ENCODE measurements around the gene MID2. TPM values are rescaled to one million over a fixed set of nuclear protein-coding genes. Genes with fewer than 3 reads are reported as not detected.
"Not testable (repeated sequence)": the region's sequence is repeated elsewhere in the genome, so short reads cannot be mapped to it uniquely, and the experiment has no call there.

MID2 gene
- total and polyA plus RNA-seq, 8 donors: 0.58 to 162 (median 10.0) TPM

DNA sequence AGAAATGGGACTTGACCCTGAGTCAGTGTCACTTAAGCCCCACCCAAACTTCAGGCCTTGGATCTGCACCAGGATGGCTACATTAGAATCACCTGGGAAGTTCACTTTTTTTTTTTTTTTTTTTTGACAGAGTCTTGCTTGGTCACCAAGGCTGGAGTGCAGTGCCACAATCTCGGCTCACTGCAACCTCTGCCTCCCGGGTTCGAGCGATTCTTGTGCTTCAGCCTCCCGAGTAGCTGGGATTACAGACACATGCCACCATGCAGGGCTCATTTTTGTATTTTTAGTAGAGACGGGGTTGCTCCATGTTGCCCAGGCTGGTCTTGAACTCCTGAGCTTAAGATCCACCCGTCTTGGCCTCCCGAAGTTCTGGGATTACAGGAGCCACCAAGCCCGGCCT lies 45.1 kb upstream of the MID2 start:
- no peak overlapping the region for H3K27ac ChIP-seq
- peaks cover 0 to 2% (median 0%) of the 10 kb centered on the region in 3 donors for H3K27me3 ChIP-seq
- no peak for DNase-seq
- no peaks in the 10 kb centered on the region for H3K36me3 ChIP-seq
- TF ChIP-seq EP300 (IDR thresholded peaks at IDR 0.05) (no peak), POLR2AphosphoS5 (IDR thresholded peaks at IDR 0.05) (no peak), POLR2A (IDR thresholded peaks at IDR 0.05) (no peak)
- TF ChIP-seq, protein P1, sequence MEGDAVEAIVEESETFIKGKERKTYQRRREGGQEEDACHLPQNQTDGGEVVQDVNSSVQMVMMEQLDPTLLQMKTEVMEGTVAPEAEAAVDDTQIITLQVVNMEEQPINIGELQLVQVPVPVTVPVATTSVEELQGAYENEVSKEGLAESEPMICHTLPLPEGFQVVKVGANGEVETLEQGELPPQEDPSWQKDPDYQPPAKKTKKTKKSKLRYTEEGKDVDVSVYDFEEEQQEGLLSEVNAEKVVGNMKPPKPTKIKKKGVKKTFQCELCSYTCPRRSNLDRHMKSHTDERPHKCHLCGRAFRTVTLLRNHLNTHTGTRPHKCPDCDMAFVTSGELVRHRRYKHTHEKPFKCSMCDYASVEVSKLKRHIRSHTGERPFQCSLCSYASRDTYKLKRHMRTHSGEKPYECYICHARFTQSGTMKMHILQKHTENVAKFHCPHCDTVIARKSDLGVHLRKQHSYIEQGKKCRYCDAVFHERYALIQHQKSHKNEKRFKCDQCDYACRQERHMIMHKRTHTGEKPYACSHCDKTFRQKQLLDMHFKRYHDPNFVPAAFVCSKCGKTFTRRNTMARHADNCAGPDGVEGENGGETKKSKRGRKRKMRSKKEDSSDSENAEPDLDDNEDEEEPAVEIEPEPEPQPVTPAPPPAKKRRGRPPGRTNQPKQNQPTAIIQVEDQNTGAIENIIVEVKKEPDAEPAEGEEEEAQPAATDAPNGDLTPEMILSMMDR (IDR thresholded peaks at IDR 0.05): no peak
- WGBS, 5 donors: 90 to 98% (median 95%) methylated on average over 4 to 9 of the region's 9 CpGs
- no peak overlapping the region for H3K4me3 ChIP-seq
- peaks cover 4 to 19% (median 6%) of the 10 kb centered on the region in 4 donors for H3K4me1 ChIP-seq
- intact Hi-C loops (cut with DNase I; ENCODE audit: low total_unique reads): no loop called here
- no peaks in the 10 kb centered on the region for H3K9me3 ChIP-seq

DNA sequence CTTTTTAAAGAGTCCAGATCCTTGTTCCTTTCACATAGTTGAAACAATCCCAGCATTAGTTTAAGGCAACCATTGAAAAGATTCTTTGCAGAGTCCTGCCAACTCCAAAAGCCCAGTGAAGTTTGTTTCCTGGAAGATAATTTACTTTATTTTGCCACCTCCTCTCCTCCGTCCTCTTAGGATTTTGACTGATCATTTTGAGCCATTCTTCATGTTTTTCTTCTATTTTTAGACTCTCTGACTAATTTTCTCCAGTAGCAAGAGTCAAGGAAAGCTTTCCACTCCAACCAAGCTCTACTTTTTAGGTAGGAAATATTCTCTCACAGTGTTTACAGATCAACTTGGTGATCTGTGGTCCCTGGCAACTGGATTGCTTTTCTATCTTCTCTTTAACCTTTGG lies 37.8 kb upstream of the MID2 start:
- peak overlapping the region in 1 of 5 donors; percentile 49 for H3K27ac ChIP-seq

DNA sequence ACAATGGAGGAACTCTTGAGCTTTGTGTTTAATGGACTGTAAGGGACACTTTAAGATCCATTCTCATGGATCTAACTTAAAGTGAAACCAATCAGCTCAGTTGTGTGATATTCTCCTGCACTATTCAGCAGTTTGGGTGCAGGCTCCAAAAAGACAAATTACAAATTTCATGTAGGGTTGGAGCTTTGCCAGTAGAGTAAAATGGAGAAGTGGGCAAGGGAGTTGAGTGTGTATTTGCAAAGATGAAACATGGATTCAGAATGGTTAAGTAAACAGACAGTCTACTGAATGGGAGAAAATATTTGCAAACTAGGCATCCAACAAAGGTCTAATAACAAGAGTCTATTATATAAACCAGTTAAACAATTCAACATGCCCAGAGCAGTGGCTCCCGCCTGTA lies 21.2 kb upstream of the MID2 start:
- Histone ChIP-seq H3K27me3 (no peaks in the 10 kb centered on the region), H3K4me1 (no peaks in the 10 kb centered on the region), H3K27ac (no peak overlapping the region), H3K9me3 (peaks cover 0 to 23% (median 11%) of the 10 kb centered on the region in 4 donors), H3K4me3 (no peak overlapping the region), H3K36me3 (no peaks in the 10 kb centered on the region)
- WGBS, 5 donors: 69 to 88% (median 83%) methylated on average over 1 of the region's 1 CpG
- intact Hi-C loops (cut with DNase I; ENCODE audit: low total_unique reads): no loop called here
- TF ChIP-seq EP300 (IDR thresholded peaks at IDR 0.05) (no peak), POLR2AphosphoS5 (IDR thresholded peaks at IDR 0.05) (no peak), POLR2A (IDR thresholded peaks at IDR 0.05) (no peak)
- TF ChIP-seq, protein P1 (IDR thresholded peaks at IDR 0.05): no peak
- DNase-seq: no peak

More for the DNA sequence above, 37.8 kb upstream of the MID2 start:
- Histone ChIP-seq H3K4me3 (no peak overlapping the region), H3K9me3 (no peaks in the 10 kb centered on the region), H3K36me3 (no peaks in the 10 kb centered on the region), H3K4me1 (peaks cover 0 to 5% (median 0%) of the 10 kb centered on the region in 4 donors), H3K27me3 (no peaks in the 10 kb centered on the region)
- TF ChIP-seq EP300 (IDR thresholded peaks at IDR 0.05) (no peak), POLR2AphosphoS5 (IDR thresholded peaks at IDR 0.05) (no peak), POLR2A (IDR thresholded peaks at IDR 0.05) (no peak)
- TF ChIP-seq, protein P1 (IDR thresholded peaks at IDR 0.05): no peak
- intact Hi-C loops (cut with DNase I; ENCODE audit: low total_unique reads): no loop called here
- no peak for DNase-seq
- 11 to 38% (median 20%) methylated on average over 1 of the region's 1 CpG for WGBS, 5 donors

DNA sequence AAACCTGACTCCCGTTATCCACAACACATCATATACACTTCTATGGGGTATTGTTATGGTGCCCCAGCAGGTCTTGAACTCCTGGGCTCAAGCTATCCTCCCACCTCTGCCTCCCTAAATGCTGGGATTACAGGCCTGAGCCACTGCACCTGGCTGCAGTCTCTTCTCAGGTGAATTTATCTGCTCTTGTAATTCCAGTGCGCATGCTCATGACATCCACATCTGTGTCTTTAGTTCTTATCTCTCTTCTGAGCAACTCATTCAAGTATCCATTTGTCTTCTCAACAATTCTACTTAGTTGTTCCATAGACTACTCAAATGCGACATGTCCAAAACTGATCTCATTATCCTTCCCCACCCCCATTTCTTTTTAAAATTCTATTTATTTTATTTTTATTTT lies 20.5 kb upstream of the MID2 start:
- Histone ChIP-seq H3K9me3 (peaks cover 0 to 23% (median 11%) of the 10 kb centered on the region in 4 donors), H3K4me1 (no peaks in the 10 kb centered on the region), H3K27ac (no peak overlapping the region), H3K27me3 (no peaks in the 10 kb centered on the region), H3K36me3 (no peaks in the 10 kb centered on the region), H3K4me3 (no peak overlapping the region)
- no peak for TF ChIP-seq POLR2A (IDR thresholded peaks at IDR 0.05)
- no peak for TF ChIP-seq EP300 (IDR thresholded peaks at IDR 0.05)
- no peak for TF ChIP-seq POLR2AphosphoS5 (IDR thresholded peaks at IDR 0.05)
- TF ChIP-seq, protein P1 (IDR thresholded peaks at IDR 0.05): no peak
- DNase-seq: no peak
- intact Hi-C loops (cut with DNase I; ENCODE audit: low total_unique reads): no loop called here
- WGBS, 5 donors: 79 to 100% (median 94%) methylated on average over 3 of the region's 3 CpGs

DNA sequence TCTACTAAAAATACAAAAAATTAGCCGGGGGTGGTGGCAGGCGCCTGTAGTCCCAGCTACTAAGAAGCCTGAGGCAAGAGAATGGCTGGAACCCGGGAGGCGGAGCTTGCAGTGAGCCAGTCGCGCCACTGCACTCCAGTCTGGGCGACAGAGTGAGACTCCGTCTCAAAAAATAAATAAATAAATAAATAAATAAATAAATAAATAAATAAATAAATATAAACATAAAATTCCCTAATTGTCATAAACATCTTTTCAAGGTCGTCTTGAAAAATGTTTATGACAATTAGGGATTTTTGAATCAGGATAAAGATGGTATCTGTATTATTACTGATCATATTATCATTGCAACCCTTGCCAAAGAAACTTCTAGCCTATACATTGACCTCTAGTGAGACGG lies 15.6 kb upstream of the MID2 start:
- H3K4me1 ChIP-seq; H3K36me3 ChIP-seq; intact Hi-C loops (cut with DNase I; ENCODE audit: low total_unique reads); H3K27ac ChIP-seq; H3K9me3 ChIP-seq; H3K27me3 ChIP-seq; DNase-seq; H3K4me3 ChIP-seq: not testable (repeated sequence)
- 73 to 97% (median 90%) methylated on average over 9 to 10 of the region's 10 CpGs for WGBS, 5 donors
